Measurements from ENCODE around the gene ISG15. TPM values are rescaled to one million over a fixed set of nuclear protein-coding genes. Genes with fewer than 3 reads are reported as not detected.
A peak's percentile ranks its signal among the peaks of the same experiment; 100 is the strongest.

ISG15 gene
- total RNA-seq, 2 donors from 2014 or later, result 46.6 to 48.4 TPM

DNA sequence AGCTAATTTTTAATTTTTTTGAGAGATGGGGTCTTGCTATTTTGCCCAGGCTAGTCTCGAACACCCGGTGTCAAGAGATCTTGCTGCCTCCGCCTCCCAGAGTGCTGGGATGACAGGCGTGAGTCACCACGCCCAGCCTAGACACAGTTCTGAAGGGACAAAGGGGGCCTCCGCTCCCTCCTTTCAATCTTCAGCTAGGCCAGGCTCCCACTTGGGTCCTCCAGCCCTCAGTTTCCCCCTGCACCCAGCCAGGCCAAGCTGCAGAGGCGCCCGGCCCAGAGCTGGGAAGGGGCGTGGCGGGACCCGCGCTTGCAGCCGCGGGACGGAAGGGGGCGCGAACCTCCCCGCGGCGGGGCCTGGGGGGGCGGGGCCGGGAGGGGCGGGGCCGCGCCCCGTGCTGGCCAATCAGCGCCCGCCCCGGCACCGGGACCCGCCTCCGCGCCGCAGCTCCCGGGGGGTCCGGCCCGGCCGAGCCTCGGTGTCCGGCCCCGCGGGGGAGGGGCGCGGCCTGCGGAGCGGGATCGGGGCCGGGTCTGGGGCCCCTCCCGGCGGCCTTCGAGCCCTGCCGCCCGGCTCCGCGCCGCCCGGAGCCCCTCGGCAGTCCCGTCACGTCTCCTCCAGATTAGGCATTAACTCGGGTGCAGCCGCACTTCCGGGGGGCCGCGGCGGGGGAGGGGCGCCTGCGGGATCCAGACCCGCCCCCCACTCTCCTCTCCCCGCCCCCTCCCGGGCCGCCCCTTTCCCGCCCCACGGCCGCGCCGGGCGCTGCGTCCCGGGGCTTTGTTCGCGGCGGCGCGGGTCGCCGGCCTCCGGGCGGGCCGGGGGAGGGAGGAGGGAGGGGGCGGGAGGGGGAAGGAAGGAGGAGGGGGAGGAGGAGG lies 6.1 kb downstream of the ISG15 start:
- Histone ChIP-seq H3K4me3 (ENCODE audit: low read length) (no peak overlapping the region), H3K9me3 (ENCODE audit: control insufficient read depth, low read length) (no peaks in the 10 kb centered on the region), H3K36me3 (ENCODE audit: control insufficient read depth, insufficient read depth, low read length) (peaks cover 20% of the 10 kb centered on the region), H3K27ac (ENCODE audit: low read depth, low read length) (peak overlapping the region; percentile 95), H3K9ac (ENCODE audit: extremely low read depth, low read length, poor library complexity, severe bottlenecking) (no peak overlapping the region), H3K4me1 (ENCODE audit: control insufficient read depth, insufficient read depth, low read length) (peaks cover 11% of the 10 kb centered on the region), H3K27me3 (ENCODE audit: control insufficient read depth, insufficient read depth, low read length, poor library complexity, severe bottlenecking) (no peaks in the 10 kb centered on the region)
- 7 to 90% methylated on average over 3 to 68 of the region's 91 CpGs for WGBS, 2 experiments (ENCODE audit: insufficient coverage in 1 of 2, insufficient read length in 1 of 2)
- Mint-ChIP-seq H3K27me3 (ENCODE audit: insufficient read depth) (peaks cover 19% of the 10 kb centered on the region), H3K4me3 (peak overlapping the region; percentile 26), H3K4me1 (peaks cover 8% of the 10 kb centered on the region), H3K27ac (no peak overlapping the region), H3K36me3 (ENCODE audit: low read depth) (peaks cover 16% of the 10 kb centered on the region), H3K9me3 (no peaks in the 10 kb centered on the region)
- DNase-seq, result peak; percentile 92
- peak; percentile 60 for TF ChIP-seq CTCF (conservative IDR thresholded peaks at IDR 0.05)

GRCh38 chr1:1020000-1020404 lies 6.7 kb downstream of the ISG15 start, which contains the start of gene AGRN:
AGRN (plus strand) TSS chr1:1020120; CDS start chr1:1020173, 53 bp downstream.
- TF ChIP-seq CTCF (conservative IDR thresholded peaks at IDR 0.05), result no peak
- Histone ChIP-seq H3K36me3 (ENCODE audit: control insufficient read depth, insufficient read depth, low read length) (peaks cover 21% of the 10 kb centered on the region), H3K9me3 (ENCODE audit: control insufficient read depth, low read length) (no peaks in the 10 kb centered on the region), H3K4me3 (ENCODE audit: low read length) (peak within 1 kb of the TSS; percentile 80), H3K4me1 (ENCODE audit: control insufficient read depth, insufficient read depth, low read length) (peaks cover 15% of the 10 kb centered on the region), H3K27ac (ENCODE audit: low read depth, low read length) (peak within 1 kb of the TSS; percentile 95), H3K9ac (ENCODE audit: extremely low read depth, low read length, poor library complexity, severe bottlenecking) (peak within 1 kb of the TSS; percentile 59), H3K27me3 (ENCODE audit: control insufficient read depth, insufficient read depth, low read length, poor library complexity, severe bottlenecking) (no peaks in the 10 kb centered on the region)
- H3K4me1 Mint-ChIP-seq, result peaks cover 10% of the 10 kb centered on the region
- H3K27ac Mint-ChIP-seq, result no peak within 1 kb of the TSS
- peaks cover 16% of the 10 kb centered on the region for H3K36me3 Mint-ChIP-seq (ENCODE audit: low read depth)
- WGBS, 2 experiments (ENCODE audit: insufficient coverage in 1 of 2, insufficient read length in 1 of 2), result 0% methylated on average over 15 to 50 of the region's 58 CpGs
- peak within 1 kb of the TSS; percentile 59 for H3K4me3 Mint-ChIP-seq
- no peaks in the 10 kb centered on the region for H3K9me3 Mint-ChIP-seq
- H3K27me3 Mint-ChIP-seq (ENCODE audit: insufficient read depth), result peaks cover 17% of the 10 kb centered on the region
- peak; percentile 82 for DNase-seq

DNA sequence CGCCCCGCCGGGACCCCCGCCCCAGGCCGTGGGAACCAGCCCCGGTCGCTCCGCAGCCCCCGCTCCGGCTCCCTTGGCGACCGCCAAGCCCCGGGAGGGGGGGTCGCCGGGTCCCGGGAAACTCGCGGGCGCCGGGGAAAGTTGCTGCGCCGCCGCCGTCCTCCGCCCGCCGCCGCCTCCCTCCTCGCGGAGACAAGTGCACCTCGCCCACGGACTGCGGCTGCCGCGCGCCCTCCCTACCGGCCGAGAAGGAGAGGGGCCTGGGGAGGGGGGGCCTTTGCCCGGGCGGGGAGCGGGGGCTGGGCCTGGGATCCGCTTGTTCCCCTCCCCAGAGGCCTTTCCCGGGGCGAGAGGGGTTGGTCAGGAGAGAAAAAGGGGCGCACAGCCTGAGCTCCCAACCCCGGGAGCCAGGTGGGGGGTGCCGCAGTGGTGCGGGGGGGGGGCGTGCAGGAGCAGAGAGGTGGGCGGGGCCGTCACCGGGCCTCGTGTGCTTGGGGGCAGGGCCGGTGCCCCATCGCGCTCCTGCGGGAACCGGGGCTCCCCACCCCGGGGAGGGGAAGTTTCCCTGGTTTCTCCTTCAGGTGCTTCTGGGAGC lies 7.2 kb downstream of the ISG15 start:
- Mint-ChIP-seq H3K36me3 (ENCODE audit: low read depth) (peaks cover 16% of the 10 kb centered on the region), H3K9me3 (no peaks in the 10 kb centered on the region), H3K27me3 (ENCODE audit: insufficient read depth) (peaks cover 17% of the 10 kb centered on the region), H3K27ac (no peak overlapping the region), H3K4me1 (peaks cover 10% of the 10 kb centered on the region), H3K4me3 (peak overlapping the region; percentile 59)
- 0% methylated on average over 56 of the region's 59 CpGs; no CpG with 5 or more reads in 1 of the 2 experiments for WGBS, 2 experiments (ENCODE audit: insufficient coverage in 1 of 2, insufficient read length in 1 of 2)
- Histone ChIP-seq H3K27ac (ENCODE audit: low read depth, low read length) (peak overlapping the region; percentile 53), H3K27me3 (ENCODE audit: control insufficient read depth, insufficient read depth, low read length, poor library complexity, severe bottlenecking) (no peaks in the 10 kb centered on the region), H3K9ac (ENCODE audit: extremely low read depth, low read length, poor library complexity, severe bottlenecking) (peak overlapping the region; percentile 59), H3K9me3 (ENCODE audit: control insufficient read depth, low read length) (no peaks in the 10 kb centered on the region), H3K4me1 (ENCODE audit: control insufficient read depth, insufficient read depth, low read length) (peaks cover 18% of the 10 kb centered on the region), H3K4me3 (ENCODE audit: low read length) (peak overlapping the region; percentile 80), H3K36me3 (ENCODE audit: control insufficient read depth, insufficient read depth, low read length) (peaks cover 21% of the 10 kb centered on the region)
- peak; percentile 70 for DNase-seq
- no peak for TF ChIP-seq CTCF (conservative IDR thresholded peaks at IDR 0.05)

Measured in endodermal cell (in vitro differentiated cells).